GM23338 (cell line): ENCODE results near the gene WWOX. TPM values are rescaled to one million over a fixed set of nuclear protein-coding genes. Genes with fewer than 3 reads are reported as not detected.

ENCODE experiments used
- ATAC-seq: fragments of 200-7000 bp; cut with Tn5 transposase; 3 replicates; pipeline ENCODE4 v1.9.1; 2020
- DNase-seq: peaks from one replicate; pipeline ENCODE4 v3.0.0-alpha.2; 2015; ENCODE audit warnings: low spot score
- H2AFZ ChIP-seq: fragments of 200-600 bp; sonication (generic); 2 replicates; pipeline ENCODE4 v1.8.0; 2016; ENCODE audit warnings: antibody characterized with exemption, mild to moderate bottlenecking, moderate library complexity
- H3F3A ChIP-seq: fragments of 200-600 bp; sonication (generic); replicated peaks from 2 replicates; pipeline ENCODE4 v1.8.0; 2017; ENCODE audit warnings: antibody characterized with exemption, mixed run types, low read depth
- H3K27ac ChIP-seq: fragments of 200-600 bp; sonication (generic); 2 replicates; pipeline ENCODE4 v1.6.1; 2016; ENCODE audit warnings: low read depth
- H3K27me3 ChIP-seq: fragments of 200-600 bp; sonication (generic); 2 replicates; pipeline ENCODE4 v1.8.0; 2016; ENCODE audit warnings: mild to moderate bottlenecking, mixed run types, moderate library complexity; ENCODE audit not compliant: insufficient read depth
- H3K36me3 ChIP-seq: fragments of 200-600 bp; sonication (generic); 2 replicates; pipeline ENCODE4 v1.8.0; 2016; ENCODE audit warnings: mild to moderate bottlenecking; ENCODE audit not compliant: insufficient read depth
- H3K4me1 ChIP-seq: fragments of 200-600 bp; sonication (generic); 2 replicates; pipeline ENCODE4 v1.8.0; 2016; ENCODE audit warnings: mild to moderate bottlenecking, moderate library complexity; ENCODE audit not compliant: insufficient read depth
- H3K4me2 ChIP-seq: fragments of 200-600 bp; sonication (generic); 2 replicates; pipeline ENCODE4 v1.7.1; 2017; ENCODE audit warnings: mixed run types
- H3K4me3 ChIP-seq: fragments of 200-600 bp; sonication (generic); 2 replicates; pipeline ENCODE4 v1.6.1; 2016; ENCODE audit warnings: mixed run types
- H3K79me2 ChIP-seq: fragments of 200-600 bp; sonication (generic); replicated peaks from 2 replicates; pipeline ENCODE4 v1.8.0; 2017; ENCODE audit warnings: mild to moderate bottlenecking; ENCODE audit not compliant: insufficient read depth
- H3K9me2 ChIP-seq: fragments of 200-600 bp; sonication (generic); 2 replicates; pipeline ENCODE4 v1.8.0; 2017; ENCODE audit not compliant: insufficient read depth
- H4K20me1 ChIP-seq: fragments of 200-600 bp; sonication (generic); replicated peaks from 2 replicates; pipeline ENCODE4 v1.8.0; 2017; ENCODE audit warnings: mild to moderate bottlenecking; ENCODE audit not compliant: insufficient read depth
- H3K27ac Mint-ChIP-seq: 2 replicates; pipeline ENCODE4 v1.8.0; 2020; ENCODE audit warnings: inconsistent platforms, mild to moderate bottlenecking, moderate library complexity, mixed read lengths
- H3K27me3 Mint-ChIP-seq: 3 replicates; pipeline ENCODE4 v1.8.0; 2022; ENCODE audit warnings: low read depth, mild to moderate bottlenecking, moderate library complexity, mixed read lengths, inconsistent platforms; ENCODE audit not compliant: insufficient read depth, poor library complexity
- H3K36me3 Mint-ChIP-seq: 3 replicates; pipeline ENCODE4 v1.8.0; 2021; ENCODE audit warnings: low read depth, mild to moderate bottlenecking, inconsistent platforms, moderate library complexity, mixed read lengths
- H3K4me1 Mint-ChIP-seq: 3 replicates; pipeline ENCODE4 v1.8.0; 2020; ENCODE audit warnings: mild to moderate bottlenecking, inconsistent platforms, mixed read lengths
- H3K4me3 Mint-ChIP-seq: 3 replicates; pipeline ENCODE4 v1.8.0; 2021; ENCODE audit warnings: moderate library complexity, mild to moderate bottlenecking, inconsistent platforms, mixed read lengths
- H3K9me3 Mint-ChIP-seq: 3 replicates; pipeline ENCODE4 v1.8.0; 2020; ENCODE audit warnings: moderate library complexity, mild to moderate bottlenecking, inconsistent platforms, mixed read lengths
- CREB1 ChIP-seq: fragments of 250-450 bp; sonication (Bioruptor Pico); IDR thresholded peaks from 2 replicates; pipeline ENCODE4 v1.5.0; 2020; ENCODE audit warnings: low read depth, mild to moderate bottlenecking, moderate library complexity
- CTCF ChIP-seq, 2 experiments: fragments of 200-600 bp in 1 of 2; sonication (generic) in 1 of 2; conservative IDR thresholded peaks; 2 replicates each; pipeline versions ENCODE4 v1.5.1 to v1.6.1; 2016 to 2017; ENCODE audit warnings: antibody characterized with exemption in 2 of 2, low read depth in 2 of 2, mild to moderate bottlenecking in 2 of 2, moderate library complexity in 1 of 2
- ETS1 ChIP-seq: IDR thresholded peaks from 2 replicates; pipeline ENCODE4 v1.6.1; 2016; ENCODE audit warnings: antibody characterized with exemption
- EZH2 ChIP-seq: fragments of 200-600 bp; sonication (generic); IDR thresholded peaks from one replicate; pipeline ENCODE4 v1.8.0; 2017; ENCODE audit warnings: antibody characterized with exemption, mild to moderate bottlenecking, low read depth; ENCODE audit not compliant: unreplicated experiment
- EZH2phosphoT487 ChIP-seq: fragments of 200-600 bp; sonication (generic); IDR thresholded peaks from one replicate; pipeline ENCODE4 v1.8.1; 2018; ENCODE audit warnings: antibody characterized with exemption; ENCODE audit not compliant: unreplicated experiment
- JUNB ChIP-seq: IDR thresholded peaks from one replicate; pipeline ENCODE4 v1.6.1; 2016; ENCODE audit warnings: antibody characterized with exemption; ENCODE audit not compliant: unreplicated experiment
- NANOG ChIP-seq: IDR thresholded peaks from 2 replicates; pipeline ENCODE4 v1.6.1; 2016; ENCODE audit warnings: antibody characterized with exemption, borderline replicate concordance
- REST ChIP-seq: IDR thresholded peaks from one replicate; pipeline ENCODE4 v1.6.1; 2018; ENCODE audit warnings: antibody characterized with exemption; ENCODE audit not compliant: unreplicated experiment
- STAT1 ChIP-seq: IDR thresholded peaks from one replicate; pipeline ENCODE4 v1.6.1; 2016; ENCODE audit warnings: antibody characterized with exemption; ENCODE audit not compliant: unreplicated experiment
- ZNF114 ChIP-seq: fragments of 250-450 bp; sonication (Bioruptor Pico); IDR thresholded peaks from 2 replicates; pipeline ENCODE4 v1.5.0; 2020; ENCODE audit warnings: mild to moderate bottlenecking, moderate library complexity
- polyA plus RNA-seq: library from polyadenylated mRNA; unstranded; fragments of >200 nt; fragmentation: Nextera tagmentation; extraction: Ambion mirVana; gene quantifications from 2 replicates; pipeline ENCODE4 v1.2.1, GENCODE V29; 2016
- total RNA-seq: library from RNA; depleted of rRNA; stranded (reverse); fragments of >200 nt; shearing (Covaris generic); gene quantifications from 2 replicates; pipeline ENCODE4 v1.2.3, GENCODE V29; 2014

The WWOX gene
- total and polyA plus RNA-seq, 2 experiments from 2014 or later: 10.0 to 19.3 TPM

- Histone ChIP-seq H3K4me2 (no peak overlapping the region), H3K9me2 (no peaks in the 10 kb centered on the region), H3K27ac (no peak overlapping the region), H2AFZ (no peak overlapping the region), H3K27me3 (no peaks in the 10 kb centered on the region), H4K20me1 (no peaks in the 10 kb centered on the region), H3K4me1 (peaks cover 29% of the 10 kb centered on the region), H3K4me3 (no peak overlapping the region), H3K79me2 (no peaks in the 10 kb centered on the region), H3F3A (no peaks in the 10 kb centered on the region), H3K36me3 (no peaks in the 10 kb centered on the region)
- Mint-ChIP-seq H3K4me3 (no peak overlapping the region), H3K27ac (no peak overlapping the region), H3K36me3 (no peaks in the 10 kb centered on the region), H3K4me1 (peaks cover 48% of the 10 kb centered on the region), H3K9me3 (no peaks in the 10 kb centered on the region), H3K27me3 (peaks cover 3% of the 10 kb centered on the region)
- no peak for DNase-seq
- ATAC-seq: no peak
- TF ChIP-seq EZH2phosphoT487 (no peak), NANOG (no peak), CREB1 (CRISPR knock-in tag) (no peak), JUNB (no peak), ZNF114 (CRISPR knock-in tag) (no peak), ETS1 (no peak), EZH2 (no peak)
Observed at GRCh38 chr16:78323315-78323714, 223.9 kb downstream of the WWOX start.

GRCh38 chr16:78324649-78325285 lies 225.3 kb downstream of the WWOX start:
- no peaks in the 10 kb centered on the region for H3F3A ChIP-seq
- no peaks in the 10 kb centered on the region for H3K27me3 ChIP-seq
- no peaks in the 10 kb centered on the region for H4K20me1 ChIP-seq
- no peak overlapping the region for H3K4me2 ChIP-seq
- peaks cover 29% of the 10 kb centered on the region for H3K4me1 ChIP-seq
- peak; percentile 37 for DNase-seq
- ATAC-seq: peak; percentile 76
- no peak overlapping the region for H2AFZ ChIP-seq
- TF ChIP-seq STAT1: no peak
- no peak for TF ChIP-seq CREB1 (CRISPR knock-in tag)
- TF ChIP-seq EZH2phosphoT487: no peak
- no peak for TF ChIP-seq CTCF (conservative IDR thresholded peaks at IDR 0.05; ENCODE audit: low read depth in 2 of 2)
- TF ChIP-seq REST: no peak
- Mint-ChIP-seq H3K27ac (no peak overlapping the region), H3K4me3 (no peak overlapping the region), H3K36me3 (no peaks in the 10 kb centered on the region), H3K4me1 (peaks cover 48% of the 10 kb centered on the region), H3K9me3 (no peaks in the 10 kb centered on the region), H3K27me3 (peaks cover 3% of the 10 kb centered on the region)
- no peak overlapping the region for H3K27ac ChIP-seq
- no peaks in the 10 kb centered on the region for H3K36me3 ChIP-seq
- H3K9me2 ChIP-seq: no peaks in the 10 kb centered on the region
- no peak overlapping the region for H3K4me3 ChIP-seq
- no peaks in the 10 kb centered on the region for H3K79me2 ChIP-seq
